Hindlimb muscle (tissue), 1 donor: Measurements from ENCODE around the gene OXSM. TPM values are rescaled to one million over a fixed set of nuclear protein-coding genes. Genes with fewer than 3 reads are reported as not detected.

ENCODE experiments used
- DNase-seq: peaks from one replicate; pipeline ENCODE4 v3.0.0-alpha.2; 2013
- polyA plus RNA-seq: library from polyadenylated mRNA; unstranded; fragments of 120-200 nt; gene quantifications from one replicate; pipeline ENCODE4 v1.2.1, GENCODE V29; 2013; ENCODE audit not compliant: insufficient read length

OXSM gene
- polyA plus RNA-seq: 9.6 TPM

DNA sequence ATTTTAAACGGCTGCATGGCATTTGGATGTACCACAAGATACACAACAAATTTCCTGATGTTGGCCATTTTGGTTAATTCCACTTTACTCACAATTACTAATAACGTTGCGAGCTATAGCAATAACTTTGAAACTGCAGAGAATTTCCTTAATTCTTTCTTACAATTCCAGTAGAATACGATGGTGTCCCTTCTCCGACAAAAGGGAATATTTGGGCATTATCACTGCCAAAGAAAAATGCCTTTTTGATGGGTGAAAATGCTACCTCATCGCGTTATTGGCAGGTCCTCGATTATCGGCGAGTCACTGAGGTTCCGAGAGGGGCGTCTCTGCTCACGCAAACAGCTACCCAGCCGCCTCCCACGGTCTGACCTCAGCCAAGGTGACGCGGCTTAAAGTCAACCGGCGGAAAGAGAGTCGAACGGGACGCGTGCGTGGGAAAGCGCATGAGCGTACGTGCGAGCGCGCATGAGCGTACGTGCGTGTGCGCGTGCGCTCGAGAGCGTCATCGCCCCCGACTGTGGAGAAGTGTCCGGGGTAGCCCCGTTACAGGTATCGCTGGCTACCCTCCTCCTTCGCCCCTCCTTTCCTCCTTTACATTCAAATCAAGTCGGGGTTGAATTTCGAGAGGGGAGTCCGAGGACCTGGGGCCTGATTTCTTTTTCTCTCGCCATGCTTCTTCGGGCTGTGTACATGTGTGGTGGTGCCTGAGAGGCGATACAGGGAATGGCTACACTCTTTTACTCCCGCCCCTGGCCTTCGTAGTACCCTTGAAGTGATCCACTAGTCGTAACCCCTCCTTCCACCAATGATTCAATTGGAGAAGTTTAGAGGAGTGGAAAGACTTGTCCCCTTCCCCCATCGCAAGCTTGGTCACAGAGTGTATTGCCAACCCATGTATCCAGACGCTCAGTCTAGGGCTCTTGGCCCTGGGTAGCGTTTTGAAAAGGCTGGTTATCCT, at the start of gene OXSM:
Gene OXSM (plus strand): TSS at position 495 of the 961 bp plus-strand sequence. CDS start 931 bp downstream, outside the sequence.
- peak; percentile 92 for DNase-seq

DNA sequence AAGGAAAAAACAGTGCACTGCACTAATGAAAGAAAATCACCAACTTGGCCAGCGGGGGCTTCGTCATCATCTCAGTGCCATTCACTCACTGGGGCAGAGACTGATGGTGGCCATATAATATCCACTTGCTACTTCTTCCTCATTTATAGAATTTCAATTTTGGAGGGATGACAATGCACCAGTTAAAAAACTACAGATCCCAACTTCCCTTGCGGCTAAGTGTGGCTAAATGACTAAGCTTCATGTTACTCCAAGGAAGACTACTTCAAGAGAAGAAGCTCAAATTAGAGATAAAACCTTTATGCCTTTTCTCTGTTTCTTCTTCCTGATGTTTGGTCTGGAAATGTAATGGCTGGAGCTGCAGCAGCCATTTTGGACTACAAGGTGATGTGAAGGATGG, 45.4 kb upstream of the OXSM start:
- no peak for DNase-seq

DNA sequence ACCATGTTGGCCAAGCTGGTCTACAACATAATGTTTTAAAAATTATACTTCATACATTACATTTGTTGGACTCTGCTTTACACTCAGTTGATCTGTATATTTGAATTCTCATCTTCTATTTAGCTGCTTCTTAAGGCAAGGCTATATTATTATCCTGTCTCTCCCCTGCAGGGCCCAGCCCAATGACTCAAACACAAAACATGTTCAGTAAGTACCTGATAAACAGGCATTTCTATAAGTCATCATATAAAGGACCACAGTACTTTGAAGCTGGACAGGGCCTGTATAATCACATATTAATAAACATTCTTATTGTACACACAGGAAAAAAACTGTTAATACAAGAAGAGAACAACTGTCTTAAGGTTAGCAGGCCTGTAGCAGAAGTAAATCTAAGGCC, 42.9 kb upstream of the OXSM start:
- no peak for DNase-seq

DNA sequence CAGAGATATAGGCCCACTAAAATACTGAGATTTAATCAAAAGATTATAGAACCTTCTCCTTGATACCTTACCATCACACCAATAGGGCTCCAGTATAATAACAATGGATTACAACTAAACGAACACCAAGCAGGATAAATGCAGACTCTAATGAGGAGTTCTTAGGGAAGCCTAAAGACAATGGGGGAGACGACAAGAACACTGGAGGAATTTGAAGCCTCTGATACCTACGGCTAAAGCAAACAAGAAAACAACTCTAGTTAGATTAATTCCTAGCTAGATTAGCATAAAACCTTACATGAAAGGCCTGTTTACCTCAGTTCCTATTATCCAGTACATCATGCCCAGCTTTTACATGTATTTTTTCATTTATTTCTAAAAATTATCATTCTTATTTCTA, 41.7 kb upstream of the OXSM start:
- no peak for DNase-seq

DNA sequence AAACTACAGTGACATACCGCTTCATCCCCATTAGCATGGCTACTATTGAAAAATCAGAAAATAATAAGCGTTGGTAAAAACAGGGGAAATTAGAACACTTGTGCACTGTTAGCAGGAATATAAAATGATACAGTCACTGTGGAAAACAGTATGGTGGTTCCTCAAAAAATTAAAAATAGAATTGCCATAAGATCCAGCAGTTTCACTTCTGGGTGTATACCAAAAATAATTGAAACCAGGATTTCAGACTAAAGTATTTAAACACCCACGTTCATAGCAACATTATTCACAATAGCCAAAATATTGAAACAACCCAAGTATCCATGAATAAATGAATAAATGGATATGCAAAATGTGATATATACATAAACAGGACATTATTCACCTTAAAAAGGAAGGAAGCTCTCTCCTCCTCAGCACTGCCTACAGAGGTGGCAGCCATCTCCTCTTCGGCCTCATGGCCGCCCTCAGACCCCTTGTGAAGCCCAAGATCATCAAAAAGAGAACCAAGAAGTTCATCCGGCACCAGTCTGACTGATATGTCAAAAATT, 40.8 kb upstream of the OXSM start:
- DNase-seq: no peak

DNA sequence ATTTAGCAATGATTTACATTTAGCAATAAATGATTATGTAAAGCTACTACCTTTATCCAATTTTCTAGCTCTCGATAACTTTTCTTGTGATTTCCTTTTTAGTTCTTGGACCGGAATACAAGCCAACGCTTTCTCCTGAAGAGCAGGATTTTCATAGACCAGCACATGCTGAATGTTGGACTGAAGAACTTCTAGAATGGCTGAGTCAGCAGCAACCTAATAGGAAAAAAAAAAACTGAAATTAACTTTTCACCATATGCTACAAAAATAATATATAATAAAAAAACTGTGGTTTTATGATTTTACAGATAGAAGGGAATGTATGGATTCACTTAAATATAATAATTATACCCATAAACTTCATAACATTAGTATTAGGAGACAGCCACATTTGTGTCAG, 38.8 kb upstream of the OXSM start:
- DNase-seq: no peak

DNA sequence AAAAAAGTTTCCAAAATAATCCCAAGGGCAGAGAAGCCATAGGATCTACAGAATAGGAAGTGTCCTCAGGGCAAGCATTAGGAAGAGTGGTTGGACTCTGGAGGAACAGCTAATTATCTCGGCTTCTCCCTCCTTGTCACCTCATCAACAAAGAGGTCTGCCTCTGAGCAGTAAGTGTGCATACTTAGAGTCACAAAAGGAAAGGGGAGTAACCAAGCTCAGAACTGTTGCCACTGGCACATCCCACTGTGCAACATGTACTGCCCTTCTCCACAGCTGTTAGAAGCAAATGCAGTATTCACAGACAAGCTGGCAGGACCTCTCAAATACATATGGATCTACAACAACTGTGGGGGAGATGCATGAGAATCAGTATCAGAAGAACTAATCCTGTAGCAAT, 38.2 kb upstream of the OXSM start:
- no peak for DNase-seq

DNA sequence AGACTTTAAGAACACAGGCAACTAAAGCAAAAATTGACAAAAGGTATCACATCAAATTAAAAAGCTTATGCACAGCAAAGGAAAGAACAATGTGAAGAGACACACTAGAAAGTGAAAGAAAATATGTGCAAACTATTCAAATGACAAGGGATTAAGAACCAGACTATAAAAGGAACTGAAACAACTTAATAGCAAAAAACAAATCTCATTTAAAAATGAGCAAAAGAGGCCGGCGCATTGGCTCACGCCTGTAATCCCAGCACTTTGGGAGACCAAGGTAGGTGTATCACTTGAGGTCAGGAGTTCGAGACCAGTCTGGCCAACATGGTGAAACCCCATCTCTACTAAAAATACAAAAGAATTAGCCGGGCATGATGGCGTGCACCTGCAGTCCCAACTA, 21.0 kb upstream of the OXSM start:
- DNase-seq: no peak

DNA sequence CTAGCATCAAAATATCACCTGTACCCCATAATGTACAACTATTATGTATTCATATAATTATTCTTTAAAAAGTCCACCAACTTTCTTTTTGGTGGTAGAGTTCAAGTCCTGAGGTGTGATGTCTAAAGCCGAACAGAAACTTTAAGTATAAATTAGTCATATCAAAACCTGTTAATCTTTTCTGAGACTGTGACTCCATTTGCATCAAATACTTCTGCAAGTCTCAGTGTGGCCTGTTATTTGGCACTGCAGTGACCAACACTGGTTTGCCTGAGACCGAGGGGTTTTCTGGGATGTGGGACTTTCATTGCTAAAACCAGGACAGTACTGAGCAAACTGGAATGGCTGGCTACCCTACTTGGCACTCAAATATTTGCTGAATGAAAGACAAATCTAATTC, 14.0 kb upstream of the OXSM start:
- no peak for DNase-seq

DNA sequence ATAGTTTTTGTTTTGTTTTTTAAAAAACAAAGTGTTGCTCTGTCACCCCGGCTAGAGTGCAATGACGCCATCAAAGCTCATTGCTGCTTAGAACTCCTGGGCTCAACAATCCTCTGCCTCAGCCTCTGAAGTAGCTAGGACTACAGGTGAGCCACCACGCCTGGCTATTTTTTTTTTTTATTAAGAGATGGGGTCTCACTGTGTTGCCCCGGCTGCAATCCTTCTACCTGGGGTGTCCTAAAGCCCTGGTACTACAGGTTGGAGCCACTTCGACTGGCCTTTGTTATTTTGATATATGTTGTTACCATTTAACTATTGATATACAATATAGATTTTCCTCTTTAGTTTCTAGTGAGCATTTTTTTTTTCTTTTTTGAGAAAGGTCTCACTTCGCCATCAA, 9.3 kb upstream of the OXSM start:
- no peak for DNase-seq

DNA sequence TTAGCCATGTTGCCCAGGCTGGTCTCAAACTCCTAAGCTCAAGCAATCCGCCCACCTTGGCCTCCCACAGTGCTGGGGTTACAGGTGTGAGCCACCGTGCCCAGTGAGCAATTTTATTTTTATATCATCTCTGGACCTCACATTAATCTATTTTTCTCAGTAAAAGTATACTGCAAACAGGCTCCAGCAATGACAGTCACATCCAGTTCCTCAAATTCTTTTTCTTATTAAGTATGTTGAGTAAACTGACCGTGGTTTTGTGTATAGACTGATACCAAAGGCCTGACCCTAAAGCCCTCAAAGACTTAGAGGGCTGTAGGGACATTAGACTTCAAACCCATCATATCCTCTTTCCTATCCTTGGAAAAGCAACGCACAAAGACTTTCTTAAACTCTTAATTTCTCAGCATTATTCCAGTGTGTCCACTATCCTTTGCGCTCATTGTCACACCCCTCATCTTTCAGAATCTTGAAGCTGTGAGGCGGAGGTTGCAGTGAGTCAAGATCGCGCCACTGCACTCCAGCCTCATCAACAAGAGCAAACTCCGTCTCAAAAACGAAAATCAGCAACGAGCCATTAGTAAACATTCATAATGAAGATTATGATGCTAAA, 8.6 kb upstream of the OXSM start:
- no peak for DNase-seq

DNA sequence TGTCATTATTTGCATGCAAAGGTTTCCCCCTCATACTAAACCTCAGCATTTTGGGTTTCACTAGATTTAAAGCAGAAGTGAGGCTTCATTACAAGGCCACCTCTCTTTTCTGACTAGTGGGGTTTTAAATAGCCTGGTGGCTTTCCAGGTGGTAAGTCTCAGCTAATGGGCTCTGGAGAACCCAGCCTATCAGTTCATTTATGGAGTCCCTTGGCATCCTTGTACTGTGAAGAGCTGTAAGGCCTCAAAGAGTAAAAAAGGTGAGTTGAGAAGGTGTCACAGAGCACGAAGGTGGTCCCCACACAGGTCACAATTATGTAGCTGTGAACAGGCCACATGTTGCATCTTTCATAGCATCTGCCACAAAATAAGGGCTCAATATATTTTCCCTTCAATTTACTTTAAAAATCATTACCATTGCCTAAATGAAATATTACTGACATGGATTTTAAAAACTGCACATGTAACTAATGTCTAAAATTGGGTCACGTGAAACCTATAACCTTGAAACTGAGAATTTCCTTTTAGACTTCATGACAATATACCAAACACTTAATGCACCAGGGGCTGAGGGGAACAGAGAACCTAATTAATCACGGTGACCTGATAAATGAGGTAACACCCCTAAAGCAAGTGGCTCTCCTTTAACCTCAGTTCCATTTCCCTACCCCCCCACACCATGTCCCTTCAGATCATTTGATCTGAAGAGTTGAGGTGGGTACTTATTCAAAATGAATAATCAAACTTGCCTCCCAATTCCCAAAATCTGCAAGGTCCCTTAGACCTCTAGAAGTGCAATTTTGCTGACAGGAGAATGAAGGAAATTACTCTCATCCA, 7.9 kb upstream of the OXSM start:
- DNase-seq: no peak

DNA sequence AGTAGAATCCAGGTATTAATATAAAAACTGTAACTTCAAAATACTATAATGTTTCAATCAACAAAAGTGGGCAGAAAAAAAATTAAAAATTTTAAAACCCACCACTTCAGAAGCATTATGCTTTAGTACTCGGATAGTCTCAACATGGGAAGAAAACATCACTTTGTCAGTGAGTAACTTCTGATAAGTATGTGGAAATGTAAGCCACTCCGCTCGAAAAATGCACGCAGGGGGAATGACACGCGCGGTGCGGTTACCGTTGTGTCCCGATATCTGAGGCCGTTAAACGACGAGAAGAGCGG, 7.3 kb upstream of the OXSM start:
- DNase-seq: no peak

DNA sequence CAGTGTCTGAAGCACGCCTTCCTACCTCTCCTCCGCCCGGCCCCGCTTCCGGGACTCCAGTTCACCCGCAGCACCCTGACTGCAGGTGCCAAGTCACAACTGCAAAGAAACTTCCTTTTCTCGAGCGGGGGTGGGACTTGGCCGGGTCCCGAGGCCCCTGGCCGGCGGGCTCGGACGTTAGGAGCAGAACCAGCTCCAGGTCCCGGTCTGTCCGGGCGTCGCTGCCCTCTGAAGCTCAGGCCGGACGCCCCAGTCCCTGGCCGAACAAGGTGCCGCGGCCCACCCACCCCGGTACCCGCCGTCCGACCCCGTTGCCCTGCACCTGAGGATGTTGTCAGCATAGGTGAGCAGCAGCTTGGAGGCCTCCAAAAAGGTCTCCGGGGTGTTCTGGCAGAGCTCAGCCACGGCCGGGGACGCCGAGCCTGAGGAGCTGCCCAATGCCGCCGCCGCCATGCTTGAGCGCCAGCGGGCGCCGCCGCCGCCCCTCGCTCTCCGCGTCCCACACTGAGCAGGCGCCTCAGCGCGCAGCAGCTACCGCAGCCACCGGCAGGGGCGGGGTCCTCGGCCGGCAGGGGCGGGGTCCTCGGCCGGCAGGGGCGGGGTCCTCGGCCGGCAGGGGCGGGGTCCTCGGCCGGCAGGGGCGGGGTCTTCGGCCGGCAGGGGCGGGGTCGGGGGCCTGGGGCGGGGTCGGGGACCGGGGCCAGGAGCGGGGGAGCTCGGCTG, 6.8 kb upstream of the OXSM start, which contains the start of gene NGLY1:
Gene NGLY1 (minus strand): TSS at position 506 of the 723 bp plus-strand sequence. CDS start 53 bp downstream, at position 453.
- peak; percentile 84 for DNase-seq

DNA sequence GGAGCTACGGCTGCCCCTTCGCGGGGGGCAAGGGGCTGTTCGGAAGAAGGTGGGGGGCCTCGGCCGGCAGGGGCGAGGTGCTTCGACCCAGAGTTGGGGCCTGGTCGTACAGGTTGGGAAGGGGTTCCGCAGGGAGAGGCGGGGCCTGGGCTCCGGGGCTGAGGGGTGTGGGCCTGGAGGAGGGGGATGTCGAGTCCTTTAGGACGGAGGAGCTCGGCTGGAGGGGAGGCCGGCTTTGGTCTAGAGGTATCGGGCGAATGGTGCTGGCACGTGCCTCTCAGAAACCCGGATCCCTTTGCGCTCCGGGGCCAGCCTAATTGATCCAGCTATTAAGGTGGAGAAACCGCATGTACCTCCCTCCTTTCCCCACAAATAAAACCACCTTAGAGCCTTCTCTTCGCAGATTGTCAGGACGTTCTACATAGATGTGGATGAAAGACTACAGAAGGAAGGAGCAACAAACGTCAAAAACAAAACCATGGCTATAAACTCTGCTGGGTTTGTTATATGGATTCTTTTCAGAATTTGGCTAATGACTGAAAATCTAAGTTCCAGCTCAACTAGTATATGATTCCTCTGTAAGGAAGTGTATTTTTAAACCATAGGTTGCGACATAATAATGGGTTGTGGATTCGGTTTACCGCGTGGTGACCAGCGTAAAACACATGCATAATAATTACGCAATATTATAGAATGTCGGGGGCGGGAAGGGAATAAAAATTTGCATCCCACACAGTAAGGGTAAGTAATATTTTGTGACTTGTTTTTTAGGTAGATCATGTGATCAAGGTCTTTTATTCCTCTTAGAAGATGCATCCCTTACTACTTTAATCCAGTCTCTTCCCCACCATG, 6.0 kb upstream of the OXSM start:
- peak; percentile 67 for DNase-seq

DNA sequence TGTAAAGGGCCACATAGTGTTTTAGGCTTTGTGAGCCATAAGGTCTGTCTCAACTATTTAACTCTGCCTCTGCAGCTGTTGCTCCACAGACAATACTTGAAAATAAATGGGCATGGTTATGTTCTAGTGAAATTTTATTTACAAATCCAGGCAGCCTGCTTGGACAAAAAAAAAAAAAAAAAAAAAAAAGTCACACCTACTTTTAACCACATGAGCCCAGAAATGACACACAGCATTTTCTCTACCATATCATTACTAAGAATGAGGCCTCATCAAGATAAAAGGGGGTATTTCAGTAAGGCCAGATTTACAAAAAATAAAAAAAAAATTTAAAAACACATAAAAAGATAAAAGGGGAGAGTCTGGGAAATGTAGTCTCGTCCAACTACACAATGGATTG, 4.9 kb upstream of the OXSM start:
- DNase-seq: no peak

DNA sequence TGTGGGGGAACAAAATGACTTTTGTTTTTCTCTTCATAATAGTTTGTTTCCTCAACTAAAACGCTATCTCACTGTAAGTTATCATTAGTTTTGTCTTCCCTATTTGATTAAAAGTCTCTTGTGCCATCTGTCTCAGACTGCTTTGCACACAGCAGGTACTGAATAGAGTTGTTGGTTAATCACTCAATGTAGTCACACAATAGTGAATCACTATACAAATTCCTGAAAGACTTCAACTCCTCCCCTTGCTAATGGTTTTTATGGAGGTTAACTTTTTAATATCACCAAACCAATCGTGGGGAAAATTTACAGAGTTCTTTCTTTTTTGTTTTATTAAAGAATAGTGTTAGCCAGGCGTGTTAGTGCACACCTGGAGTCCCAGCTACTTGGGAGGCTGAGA, 4.1 kb upstream of the OXSM start:
- no peak for DNase-seq

DNA sequence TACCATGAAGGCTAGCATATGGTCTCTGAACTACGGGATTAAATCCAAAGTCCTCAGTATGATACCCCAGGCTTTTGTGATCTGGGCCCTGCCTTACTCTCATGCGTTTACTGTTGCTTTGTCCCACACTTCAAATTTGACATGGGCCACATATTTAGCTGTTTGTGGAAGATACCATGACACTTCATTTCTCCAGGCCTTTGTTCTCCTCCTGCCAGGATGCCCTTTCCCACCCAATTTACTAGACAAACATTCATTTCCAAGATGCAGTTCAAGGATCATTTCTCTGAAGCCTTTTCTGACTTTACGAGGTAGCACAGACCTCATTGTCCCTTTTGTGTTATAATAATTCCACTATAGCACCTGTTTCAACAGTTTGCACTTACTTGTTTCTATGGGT, 2.2 kb upstream of the OXSM start:
- DNase-seq: no peak

DNA sequence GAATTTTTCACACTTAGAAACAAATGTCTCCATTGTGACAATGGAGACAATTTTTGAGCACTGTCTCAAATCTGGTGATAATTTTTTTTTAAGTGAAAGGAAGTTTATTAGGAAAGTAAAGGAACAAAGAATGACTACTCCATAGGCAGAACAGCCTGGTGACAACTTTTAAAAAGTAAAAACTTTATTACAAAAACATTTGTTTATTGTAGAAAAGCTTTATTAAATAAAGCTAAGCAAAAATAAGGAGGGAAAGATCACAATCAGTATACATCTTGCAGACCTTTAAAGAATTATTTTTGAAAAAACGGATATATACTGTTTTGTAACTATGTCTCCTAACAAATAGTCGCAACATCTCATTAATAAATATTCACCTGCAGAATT, 688 bp upstream of the OXSM start:
- DNase-seq: no peak

DNA sequence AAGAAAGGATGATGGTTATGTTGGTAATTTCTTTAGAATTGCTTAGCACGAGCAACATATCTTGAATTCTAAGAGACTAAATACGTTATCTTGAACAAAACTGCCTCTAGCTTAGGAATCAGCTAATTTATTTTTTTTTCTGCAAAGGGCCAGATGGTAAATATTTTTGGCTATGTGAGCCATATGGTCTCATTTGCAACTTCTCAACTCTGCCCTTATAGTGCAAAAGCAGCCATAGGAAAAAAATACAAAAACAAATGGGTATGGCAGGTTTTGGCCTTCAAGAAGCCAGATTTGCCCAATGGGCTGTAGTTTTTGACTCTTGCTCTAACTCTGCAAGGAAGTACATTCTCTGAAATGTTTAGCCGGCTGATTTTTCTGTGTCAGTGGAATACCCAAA, 11.9 kb downstream of the OXSM start:
- no peak for DNase-seq

DNA sequence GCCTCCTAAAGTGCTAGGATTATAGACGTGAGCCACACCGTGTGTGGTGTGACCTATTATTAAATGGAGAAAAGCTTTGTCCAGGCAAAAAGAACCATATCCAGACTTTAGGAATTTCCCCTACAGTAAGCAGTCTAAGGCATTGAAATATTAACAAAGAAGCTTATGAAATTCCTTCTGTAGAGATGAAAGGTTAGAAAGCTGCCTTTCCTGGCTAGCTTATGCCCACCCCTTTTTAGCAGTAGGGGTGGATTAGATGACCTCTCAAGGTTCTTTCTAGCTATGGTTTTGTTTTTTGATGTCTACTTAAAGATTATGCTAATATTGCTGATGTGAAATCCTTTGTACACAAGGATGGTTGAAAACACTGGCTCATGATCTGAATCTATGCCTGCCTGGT, 13.9 kb downstream of the OXSM start:
- DNase-seq: no peak
